Astrocyte (in vitro differentiated cells and primary cell): Measurements from ENCODE around the gene SLC6A9. TPM values are rescaled to one million over a fixed set of nuclear protein-coding genes. Genes with fewer than 3 reads are reported as not detected.

Source experiments
- DNase-seq: peaks from one replicate; pipeline ENCODE4 v3.0.0-alpha.2; 2010; ENCODE audit warnings: low read depth
- FAIRE-seq: peaks from 2 replicates; lab custom pipeline; 2011; peaks lifted over from hg19 to GRCh38; lab: Jason Lieb, UNC
- H2AFZ ChIP-seq: 2 replicates; pipeline ENCODE4 v1.6.0; 2012; ENCODE audit warnings: low read depth, low read length, inconsistent platforms
- H3K27ac ChIP-seq: 2 replicates; pipeline ENCODE4 v1.5.1; 2011; ENCODE audit warnings: low read depth, low read length, inconsistent platforms
- H3K27me3 ChIP-seq: 2 replicates; pipeline ENCODE4 v1.6.0; 2011; ENCODE audit warnings: low read length, inconsistent platforms; ENCODE audit not compliant: insufficient read depth
- H3K36me3 ChIP-seq: 2 replicates; pipeline ENCODE4 v1.5.1; 2011; ENCODE audit warnings: low read length, inconsistent platforms; ENCODE audit not compliant: insufficient read depth
- H3K4me1 ChIP-seq: 2 replicates; pipeline ENCODE4 v1.5.1; 2011; ENCODE audit warnings: low read length, inconsistent platforms; ENCODE audit not compliant: insufficient read depth
- H3K4me2 ChIP-seq: 2 replicates; pipeline ENCODE4 v1.6.0; 2012; ENCODE audit warnings: low read length, inconsistent platforms
- H3K4me3 ChIP-seq: 2 replicates; pipeline ENCODE4 v1.5.1; 2011; ENCODE audit warnings: low read depth, mild to moderate bottlenecking, low read length, inconsistent platforms; ENCODE audit not compliant: insufficient read depth
- H3K79me2 ChIP-seq: 2 replicates; pipeline ENCODE4 v1.6.0; 2012; ENCODE audit warnings: mild to moderate bottlenecking, low read length, inconsistent platforms; ENCODE audit not compliant: insufficient read depth
- H3K9ac ChIP-seq: 2 replicates; pipeline ENCODE4 v1.6.0; 2012; ENCODE audit warnings: mild to moderate bottlenecking, low read length, inconsistent platforms
- H3K9me3 ChIP-seq: 2 replicates; pipeline ENCODE4 v1.5.1; 2012; ENCODE audit warnings: low read depth, mild to moderate bottlenecking, low read length, inconsistent platforms; ENCODE audit not compliant: insufficient read depth
- H4K20me1 ChIP-seq: 2 replicates; pipeline ENCODE4 v1.6.0; 2012; ENCODE audit warnings: low read length, inconsistent platforms; ENCODE audit not compliant: insufficient read depth
- H3K27ac Mint-ChIP-seq: one replicate; pipeline ENCODE4 v1.8.0; 2021; ENCODE audit warnings: mild to moderate bottlenecking, mixed read lengths; ENCODE audit not compliant: unreplicated experiment
- H3K27me3 Mint-ChIP-seq: one replicate; pipeline ENCODE4 v1.8.0; 2021; ENCODE audit warnings: low read depth, mixed read lengths; ENCODE audit not compliant: unreplicated experiment
- H3K36me3 Mint-ChIP-seq: one replicate; pipeline ENCODE4 v1.8.0; 2021; ENCODE audit warnings: low read depth, mixed read lengths; ENCODE audit not compliant: unreplicated experiment
- H3K4me1 Mint-ChIP-seq: one replicate; pipeline ENCODE4 v1.8.0; 2021; ENCODE audit warnings: low read depth, mixed read lengths; ENCODE audit not compliant: unreplicated experiment
- H3K4me3 Mint-ChIP-seq: one replicate; pipeline ENCODE4 v1.8.0; 2021; ENCODE audit warnings: mild to moderate bottlenecking, moderate library complexity, mixed read lengths; ENCODE audit not compliant: unreplicated experiment
- H3K9me3 Mint-ChIP-seq: one replicate; pipeline ENCODE4 v1.8.0; 2021; ENCODE audit warnings: mild to moderate bottlenecking, mixed read lengths; ENCODE audit not compliant: unreplicated experiment
- EZH2 ChIP-seq: IDR thresholded peaks from 2 replicates; pipeline ENCODE4 v1.6.1; 2012; ENCODE audit warnings: mild to moderate bottlenecking, low read length, inconsistent platforms; ENCODE audit not compliant: insufficient read depth
- total RNA-seq: library from RNA; stranded (reverse); gene quantifications from 2 replicates; pipeline ENCODE4 v1.2.1, GENCODE V29; 2021
- TF ChIP-seq, protein P1 (sequence below): IDR thresholded peaks from 2 replicates; pipeline ENCODE4 v1.5.1; 2011; ENCODE audit warnings: low read depth, mild to moderate bottlenecking, inconsistent platforms, low read length, moderate library complexity; ENCODE audit not compliant: insufficient read depth

Gene SLC6A9
- total RNA-seq, 1 donor from 2014 or later: 45.2 TPM

DNA sequence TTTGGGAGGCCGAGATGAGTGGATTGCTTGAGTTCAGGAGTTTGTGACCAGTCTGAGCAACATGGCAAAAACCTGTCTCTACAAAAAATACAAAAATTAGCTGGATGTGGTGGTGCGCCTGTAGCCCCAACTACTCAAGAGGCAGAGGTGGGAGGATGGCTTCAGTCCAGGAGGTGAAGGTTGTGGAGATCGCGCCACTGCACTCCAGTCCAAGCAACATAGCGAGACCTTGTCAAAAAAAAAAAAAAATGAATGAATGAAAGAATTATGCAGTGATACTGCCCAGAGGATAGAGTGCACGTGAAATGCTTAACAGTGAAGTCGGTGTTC, 61.9 kb downstream of the SLC6A9 start:
- Mint-ChIP-seq H3K27ac (no peak overlapping the region), H3K36me3 (peaks cover 14% of the 10 kb centered on the region), H3K4me1 (peaks cover 6% of the 10 kb centered on the region), H3K9me3 (no peaks in the 10 kb centered on the region), H3K4me3 (peak overlapping the region; percentile 96), H3K27me3 (no peaks in the 10 kb centered on the region)
- H4K20me1 ChIP-seq: peaks cover 17% of the 10 kb centered on the region
- peaks cover 12% of the 10 kb centered on the region for H3K4me1 ChIP-seq
- H2AFZ ChIP-seq: no peak overlapping the region
- H3K9ac ChIP-seq: no peak overlapping the region
- H3K79me2 ChIP-seq: peaks cover 17% of the 10 kb centered on the region
- TF ChIP-seq, protein P1, sequence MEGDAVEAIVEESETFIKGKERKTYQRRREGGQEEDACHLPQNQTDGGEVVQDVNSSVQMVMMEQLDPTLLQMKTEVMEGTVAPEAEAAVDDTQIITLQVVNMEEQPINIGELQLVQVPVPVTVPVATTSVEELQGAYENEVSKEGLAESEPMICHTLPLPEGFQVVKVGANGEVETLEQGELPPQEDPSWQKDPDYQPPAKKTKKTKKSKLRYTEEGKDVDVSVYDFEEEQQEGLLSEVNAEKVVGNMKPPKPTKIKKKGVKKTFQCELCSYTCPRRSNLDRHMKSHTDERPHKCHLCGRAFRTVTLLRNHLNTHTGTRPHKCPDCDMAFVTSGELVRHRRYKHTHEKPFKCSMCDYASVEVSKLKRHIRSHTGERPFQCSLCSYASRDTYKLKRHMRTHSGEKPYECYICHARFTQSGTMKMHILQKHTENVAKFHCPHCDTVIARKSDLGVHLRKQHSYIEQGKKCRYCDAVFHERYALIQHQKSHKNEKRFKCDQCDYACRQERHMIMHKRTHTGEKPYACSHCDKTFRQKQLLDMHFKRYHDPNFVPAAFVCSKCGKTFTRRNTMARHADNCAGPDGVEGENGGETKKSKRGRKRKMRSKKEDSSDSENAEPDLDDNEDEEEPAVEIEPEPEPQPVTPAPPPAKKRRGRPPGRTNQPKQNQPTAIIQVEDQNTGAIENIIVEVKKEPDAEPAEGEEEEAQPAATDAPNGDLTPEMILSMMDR: no peak
- TF ChIP-seq EZH2: no peak
- no peak overlapping the region for H3K27ac ChIP-seq
- peak overlapping the region; percentile 95 for H3K4me2 ChIP-seq
- FAIRE-seq (no peak), DNase-seq (no peak)
- H3K4me3 ChIP-seq: no peak overlapping the region
- H3K36me3 ChIP-seq: peaks cover 3% of the 10 kb centered on the region
- H3K9me3 ChIP-seq: no peaks in the 10 kb centered on the region
- H3K27me3 ChIP-seq: no peaks in the 10 kb centered on the region

DNA sequence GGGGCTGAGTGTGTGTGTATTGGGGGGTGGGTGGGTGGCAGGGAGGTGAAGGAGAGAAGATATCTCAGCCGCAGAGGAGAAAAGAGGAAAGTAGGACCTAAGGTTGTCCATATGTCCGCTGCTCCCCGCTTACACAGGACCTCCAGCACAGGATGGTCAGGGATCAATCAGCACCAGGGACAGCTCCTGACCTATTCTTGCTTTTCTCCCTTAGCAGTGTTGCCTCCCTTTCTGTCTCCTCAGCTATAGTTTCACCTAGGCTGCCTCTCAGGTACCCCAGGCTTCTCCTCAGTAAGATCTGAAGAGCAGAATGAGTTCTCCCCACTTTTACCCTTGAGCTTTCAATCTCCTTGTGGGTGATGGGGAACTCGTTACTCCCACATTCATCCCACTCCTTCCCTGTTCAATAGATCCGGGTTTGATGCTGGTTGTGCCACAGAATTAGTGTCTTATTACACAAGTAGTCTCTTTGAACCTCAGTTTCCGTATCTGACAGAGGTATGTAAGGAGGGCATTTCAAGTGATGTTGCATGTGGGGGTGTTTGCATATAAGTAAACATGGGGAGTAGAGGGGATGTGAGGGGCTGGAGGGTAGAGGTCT, 62.8 kb downstream of the SLC6A9 start:
- Histone ChIP-seq H2AFZ (no peak overlapping the region), H3K4me3 (no peak overlapping the region), H3K27ac (no peak overlapping the region), H4K20me1 (peaks cover 17% of the 10 kb centered on the region), H3K4me2 (no peak overlapping the region), H3K36me3 (peaks cover 2% of the 10 kb centered on the region), H3K9me3 (no peaks in the 10 kb centered on the region), H3K27me3 (no peaks in the 10 kb centered on the region), H3K4me1 (peaks cover 6% of the 10 kb centered on the region), H3K79me2 (peaks cover 17% of the 10 kb centered on the region), H3K9ac (no peak overlapping the region)
- Mint-ChIP-seq H3K4me3 (peak overlapping the region; percentile 4), H3K9me3 (no peaks in the 10 kb centered on the region), H3K4me1 (peaks cover 6% of the 10 kb centered on the region), H3K27me3 (no peaks in the 10 kb centered on the region), H3K36me3 (peaks cover 14% of the 10 kb centered on the region), H3K27ac (no peak overlapping the region)
- FAIRE-seq: no peak
- TF ChIP-seq, protein P1: no peak
- no peak for TF ChIP-seq EZH2
- DNase-seq: no peak

DNA sequence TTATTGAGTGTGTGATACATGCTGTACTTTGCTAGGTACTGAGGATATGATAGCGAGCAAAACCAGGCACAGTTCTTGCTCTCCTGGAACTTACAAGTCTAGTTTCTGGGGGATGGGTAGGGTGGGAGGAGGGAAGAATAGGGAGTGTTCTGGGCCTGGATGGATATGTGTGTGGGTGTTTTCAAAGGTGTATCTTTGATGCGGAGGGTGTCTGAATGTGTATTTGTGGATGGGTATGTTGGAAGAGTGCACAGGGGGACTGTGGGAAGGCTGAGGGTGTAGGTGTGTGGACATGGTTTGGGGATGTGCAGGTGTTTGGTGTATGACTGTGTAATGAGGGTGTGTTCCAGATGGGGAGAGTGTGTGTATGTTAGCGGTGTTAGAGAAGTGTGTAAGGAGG, 65.9 kb downstream of the SLC6A9 start:
- H3K4me3 Mint-ChIP-seq: no peak overlapping the region
- no peak overlapping the region for H3K4me2 ChIP-seq
- H3K9me3 ChIP-seq: no peaks in the 10 kb centered on the region
- TF ChIP-seq, protein P1: no peak
- no peak for TF ChIP-seq EZH2
- no peaks in the 10 kb centered on the region for H3K4me1 ChIP-seq
- H2AFZ ChIP-seq: no peak overlapping the region
- H3K36me3 ChIP-seq: no peaks in the 10 kb centered on the region
- peaks cover 23% of the 10 kb centered on the region for H3K36me3 Mint-ChIP-seq
- no peak overlapping the region for H3K27ac ChIP-seq
- H3K79me2 ChIP-seq: peaks cover 2% of the 10 kb centered on the region
- no peaks in the 10 kb centered on the region for H3K27me3 Mint-ChIP-seq
- FAIRE-seq: no peak
- H3K4me3 ChIP-seq: no peak overlapping the region
- peaks cover 20% of the 10 kb centered on the region for H4K20me1 ChIP-seq
- H3K27ac Mint-ChIP-seq: no peak overlapping the region
- no peak overlapping the region for H3K9ac ChIP-seq
- no peak for DNase-seq
- H3K27me3 ChIP-seq: no peaks in the 10 kb centered on the region
- no peaks in the 10 kb centered on the region for H3K9me3 Mint-ChIP-seq
- H3K4me1 Mint-ChIP-seq: peaks cover 1% of the 10 kb centered on the region
